BLaER1 (cell line): ENCODE results near the gene KRTAP26-1.

Experiments used
- H3K27ac ChIP-seq: shearing (Covaris generic); formaldehyde crosslinking; 2 replicates; pipeline ENCODE4 v1.8.1; 2022
- H3K27me3 ChIP-seq: shearing (Covaris generic); formaldehyde crosslinking; 2 replicates; pipeline ENCODE4 v1.8.1; 2022
- H3K36me3 ChIP-seq: shearing (Covaris generic); formaldehyde crosslinking; 2 replicates; pipeline ENCODE4 v1.8.1; 2022
- H3K4me1 ChIP-seq: shearing (Covaris generic); formaldehyde crosslinking; 2 replicates; pipeline ENCODE4 v1.8.1; 2022
- H3K4me2 ChIP-seq: shearing (Covaris generic); formaldehyde crosslinking; 2 replicates; pipeline ENCODE4 v1.8.1; 2022
- H3K4me3 ChIP-seq: shearing (Covaris generic); formaldehyde crosslinking; 2 replicates; pipeline ENCODE4 v1.8.1; 2022
- H3K9ac ChIP-seq: shearing (Covaris generic); formaldehyde crosslinking; 2 replicates; pipeline ENCODE4 v1.8.1; 2022
- H3K9me3 ChIP-seq: shearing (Covaris generic); formaldehyde crosslinking; 2 replicates; pipeline ENCODE4 v1.8.1; 2022
- H4K20me1 ChIP-seq: shearing (Covaris generic); formaldehyde crosslinking; 2 replicates; pipeline ENCODE4 v1.8.1; 2022
- Cebpa-rat ChIP-seq: shearing (Covaris generic); IDR thresholded peaks from 2 replicates; pipeline ENCODE4 v1.8.1; 2022

The KRTAP26-1 gene, protein sequence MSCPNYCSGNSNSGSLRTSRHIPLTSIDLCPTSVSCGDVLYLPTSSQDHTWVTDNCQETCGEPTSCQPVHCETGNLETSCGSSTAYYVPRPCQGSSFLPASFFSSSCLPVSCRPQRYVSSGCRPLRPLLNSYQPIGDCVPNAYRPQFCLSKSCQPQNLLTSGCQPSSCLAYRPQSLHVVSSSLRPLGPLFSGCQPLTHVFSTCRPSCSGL

DNA sequence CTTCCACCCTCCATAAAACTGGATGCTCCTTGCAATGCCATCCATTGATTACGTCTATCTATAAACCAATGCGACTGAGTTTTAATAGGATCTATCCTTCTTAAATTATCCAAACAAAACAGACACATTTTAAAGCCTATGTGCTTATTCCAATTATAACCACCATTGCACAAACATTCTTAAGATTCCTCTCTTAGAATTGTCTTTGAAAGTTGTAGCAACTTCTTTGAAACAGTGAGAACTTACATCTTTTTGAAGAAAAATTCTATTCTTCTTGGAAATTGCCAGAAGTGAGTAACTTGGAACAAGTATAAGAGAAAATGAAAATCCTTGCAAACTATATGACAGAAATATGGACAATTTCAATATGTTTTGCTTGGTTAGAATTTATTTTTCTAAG, at the start of gene KRTAP26-1:
Gene KRTAP26-1 (minus strand): TSS at position 101 of the 400 bp plus-strand sequence. CDS start 280 bp downstream, outside the sequence.
- H3K4me3 ChIP-seq: no peak within 1 kb of the TSS
- no peaks in the 10 kb centered on the region for H3K36me3 ChIP-seq
- H3K9ac ChIP-seq: no peak within 1 kb of the TSS
- no peak for TF ChIP-seq Cebpa-rat
- H3K4me2 ChIP-seq: no peak within 1 kb of the TSS
- H3K27me3 ChIP-seq: no peaks in the 10 kb centered on the region
- H4K20me1 ChIP-seq: no peaks in the 10 kb centered on the region
- H3K9me3 ChIP-seq: no peaks in the 10 kb centered on the region
- H3K4me1 ChIP-seq: no peaks in the 10 kb centered on the region
- H3K27ac ChIP-seq: no peak within 1 kb of the TSS

DNA sequence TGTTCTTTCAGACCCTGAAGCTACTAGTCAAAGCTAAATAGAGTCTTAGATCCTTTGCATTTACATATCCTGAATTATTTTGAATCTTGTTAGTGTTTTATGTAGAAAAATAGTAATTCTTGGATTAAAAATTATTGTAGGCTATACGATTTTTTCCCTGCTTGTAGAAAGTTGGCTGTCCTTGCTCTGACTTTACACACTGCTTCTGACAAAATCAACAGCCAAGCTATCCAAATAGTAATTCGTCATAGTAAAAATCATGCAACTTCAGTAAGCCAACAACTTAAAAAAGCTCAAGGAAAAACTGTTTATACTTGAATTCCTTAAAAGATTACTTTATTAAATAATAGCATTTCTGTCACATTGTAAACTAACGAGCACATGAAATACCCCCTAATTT, 35.8 kb upstream of the KRTAP26-1 start:
- no peaks in the 10 kb centered on the region for H4K20me1 ChIP-seq
- H3K4me1 ChIP-seq: no peaks in the 10 kb centered on the region
- no peaks in the 10 kb centered on the region for H3K9me3 ChIP-seq
- no peak overlapping the region for H3K4me3 ChIP-seq
- no peak overlapping the region for H3K4me2 ChIP-seq
- H3K9ac ChIP-seq: no peak overlapping the region
- no peaks in the 10 kb centered on the region for H3K36me3 ChIP-seq
- H3K27ac ChIP-seq: no peak overlapping the region
- H3K27me3 ChIP-seq: no peaks in the 10 kb centered on the region
- no peak for TF ChIP-seq Cebpa-rat

DNA sequence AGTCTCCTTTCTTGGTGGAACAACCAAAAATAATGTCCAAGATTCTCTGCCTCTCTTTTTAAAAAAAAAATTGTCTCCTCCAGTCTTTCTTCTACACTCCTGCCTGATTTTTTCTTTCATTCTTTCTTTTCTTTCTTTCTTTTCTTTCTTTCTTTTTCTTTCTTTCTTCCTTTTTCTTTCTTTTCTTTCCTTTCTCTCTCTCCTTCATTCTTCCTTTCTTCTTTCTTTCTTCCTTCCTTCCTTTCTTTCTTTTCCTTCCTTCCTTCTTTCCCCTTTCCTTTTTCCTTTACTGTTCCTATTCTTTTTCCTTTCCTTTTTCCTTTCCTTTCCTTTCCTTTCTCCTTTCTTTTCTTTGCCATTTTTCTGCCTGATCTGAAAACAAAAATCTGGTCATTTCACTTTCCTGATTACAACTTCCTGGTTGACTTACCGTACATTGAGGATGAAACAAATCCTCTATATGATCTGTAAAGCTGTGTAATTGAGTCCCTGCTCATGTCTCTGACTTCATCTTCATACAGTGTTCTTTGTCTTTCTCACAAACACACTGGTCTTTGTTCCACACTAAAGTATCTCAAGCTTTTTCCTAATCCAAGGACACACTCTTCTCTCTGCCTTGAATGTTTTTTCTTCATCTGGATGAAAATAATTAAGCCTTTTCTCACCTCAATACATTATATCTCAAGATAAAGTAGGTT, 34.3 kb upstream of the KRTAP26-1 start:
- Histone ChIP-seq H4K20me1 (no peaks in the 10 kb centered on the region), H3K27me3 (no peaks in the 10 kb centered on the region), H3K9ac (no peak overlapping the region), H3K36me3 (no peaks in the 10 kb centered on the region), H3K9me3 (no peaks in the 10 kb centered on the region), H3K4me2 (no peak overlapping the region), H3K4me3 (no peak overlapping the region), H3K27ac (no peak overlapping the region), H3K4me1 (no peaks in the 10 kb centered on the region)
- TF ChIP-seq Cebpa-rat: no peak

DNA sequence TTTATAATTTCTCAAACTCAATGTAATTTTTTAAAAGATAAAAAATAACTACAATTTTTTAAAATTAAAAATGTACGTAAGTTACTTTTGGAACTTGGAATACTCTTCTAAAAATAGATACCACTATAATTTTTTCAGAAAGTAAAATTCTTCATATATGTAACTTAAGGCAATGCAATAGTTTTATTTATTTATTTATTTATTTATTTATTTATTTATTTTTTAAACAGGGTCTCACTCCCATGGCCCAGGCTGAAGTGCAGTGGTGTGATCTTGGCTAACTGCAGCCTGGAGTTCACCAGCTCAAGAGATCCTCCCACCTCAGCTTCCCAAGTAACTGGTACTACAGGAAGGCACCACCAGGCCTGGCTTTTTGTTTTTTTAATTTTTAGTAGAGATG, 31.4 kb upstream of the KRTAP26-1 start:
- Histone ChIP-seq H3K4me3 (no peak overlapping the region), H3K9me3 (peaks cover 2% of the 10 kb centered on the region; the same call in 1 of the 2 replicates), H3K36me3 (no peaks in the 10 kb centered on the region), H3K4me2 (no peak overlapping the region), H3K9ac (no peak overlapping the region), H4K20me1 (no peaks in the 10 kb centered on the region), H3K27ac (no peak overlapping the region), H3K27me3 (no peaks in the 10 kb centered on the region), H3K4me1 (no peaks in the 10 kb centered on the region)
- no peak for TF ChIP-seq Cebpa-rat

DNA sequence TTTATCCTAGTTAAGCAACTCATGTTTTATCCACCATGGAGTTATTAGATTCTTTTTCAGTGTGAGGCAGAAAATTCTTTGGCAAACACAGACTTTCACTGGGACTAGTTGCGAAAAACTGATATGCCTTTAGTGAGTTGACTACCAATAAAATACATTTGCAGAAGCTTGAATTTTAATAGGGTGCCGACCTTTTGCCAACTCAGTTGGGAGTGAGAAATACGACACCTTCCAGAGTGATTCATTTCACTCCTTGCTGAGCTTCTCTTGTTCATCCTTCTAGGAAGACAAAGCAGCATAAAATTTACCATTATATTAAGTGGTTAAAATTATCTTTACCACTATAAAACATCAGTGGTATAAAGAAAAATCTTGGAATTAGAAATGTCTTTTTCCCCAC, 29.5 kb upstream of the KRTAP26-1 start:
- no peak overlapping the region for H3K4me2 ChIP-seq
- TF ChIP-seq Cebpa-rat: no peak
- H3K4me1 ChIP-seq: no peaks in the 10 kb centered on the region
- H3K4me3 ChIP-seq: no peak overlapping the region
- no peak overlapping the region for H3K27ac ChIP-seq
- H4K20me1 ChIP-seq: no peaks in the 10 kb centered on the region
- no peaks in the 10 kb centered on the region for H3K36me3 ChIP-seq
- H3K27me3 ChIP-seq: no peaks in the 10 kb centered on the region
- peaks cover 20% of the 10 kb centered on the region for H3K9me3 ChIP-seq
- H3K9ac ChIP-seq: no peak overlapping the region

DNA sequence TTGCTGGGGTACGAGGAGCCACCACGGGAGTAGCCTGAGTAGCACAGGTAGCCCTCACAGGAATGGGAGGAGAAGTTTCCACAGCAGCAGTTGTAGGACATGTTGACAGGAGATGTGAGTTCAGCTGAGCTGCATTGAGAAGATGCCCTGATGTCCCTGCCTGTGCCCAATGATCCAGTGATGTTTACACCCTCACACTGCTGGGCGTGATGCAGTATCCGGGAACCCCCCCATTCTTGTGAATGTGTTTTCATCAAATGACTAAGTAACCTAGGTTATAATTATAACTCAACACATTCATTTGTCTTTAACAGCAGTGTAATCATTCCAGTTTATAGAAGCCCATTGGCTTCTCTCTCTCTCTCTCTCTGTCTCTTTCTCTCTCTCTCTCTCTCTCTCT, 28.4 kb upstream of the KRTAP26-1 start, which contains the start of gene KRTAP23-1:
Gene KRTAP23-1 (minus strand): TSS at position 101 of the 400 bp plus-strand sequence. CDS start 0 bp downstream, at position 101.
- TF ChIP-seq Cebpa-rat: no peak
- Histone ChIP-seq H3K4me2 (no peak within 1 kb of the TSS), H3K4me3 (no peak within 1 kb of the TSS), H3K9ac (no peak within 1 kb of the TSS), H3K9me3 (peaks cover 23% of the 10 kb centered on the region), H3K27me3 (no peaks in the 10 kb centered on the region), H3K4me1 (no peaks in the 10 kb centered on the region), H3K27ac (no peak within 1 kb of the TSS), H3K36me3 (no peaks in the 10 kb centered on the region), H4K20me1 (no peaks in the 10 kb centered on the region)

DNA sequence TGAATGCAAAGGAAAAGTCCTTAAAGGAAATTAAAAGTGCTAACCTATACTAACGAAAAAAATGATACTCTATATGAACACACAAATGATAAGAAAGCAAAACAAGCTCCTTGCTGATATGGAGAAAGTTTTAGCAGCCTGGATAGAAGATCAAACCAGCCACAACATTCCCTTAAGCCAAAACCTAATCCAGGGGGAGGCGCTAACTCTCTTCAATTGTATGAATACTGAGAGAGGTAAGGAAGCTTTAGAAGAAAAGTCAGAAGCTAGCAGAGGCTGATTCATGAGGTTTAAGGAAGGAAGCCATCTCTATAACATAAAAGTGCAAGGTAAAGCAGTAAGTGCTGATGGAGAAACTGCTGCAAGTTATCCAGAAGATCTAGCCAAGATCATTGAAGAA, 24.9 kb upstream of the KRTAP26-1 start:
- TF ChIP-seq Cebpa-rat: no peak
- Histone ChIP-seq H3K9ac (no peak overlapping the region), H3K27me3 (no peaks in the 10 kb centered on the region), H3K36me3 (no peaks in the 10 kb centered on the region), H4K20me1 (no peaks in the 10 kb centered on the region), H3K4me3 (no peak overlapping the region), H3K27ac (no peak overlapping the region), H3K4me1 (no peaks in the 10 kb centered on the region), H3K9me3 (peaks cover 23% of the 10 kb centered on the region), H3K4me2 (no peak overlapping the region)

DNA sequence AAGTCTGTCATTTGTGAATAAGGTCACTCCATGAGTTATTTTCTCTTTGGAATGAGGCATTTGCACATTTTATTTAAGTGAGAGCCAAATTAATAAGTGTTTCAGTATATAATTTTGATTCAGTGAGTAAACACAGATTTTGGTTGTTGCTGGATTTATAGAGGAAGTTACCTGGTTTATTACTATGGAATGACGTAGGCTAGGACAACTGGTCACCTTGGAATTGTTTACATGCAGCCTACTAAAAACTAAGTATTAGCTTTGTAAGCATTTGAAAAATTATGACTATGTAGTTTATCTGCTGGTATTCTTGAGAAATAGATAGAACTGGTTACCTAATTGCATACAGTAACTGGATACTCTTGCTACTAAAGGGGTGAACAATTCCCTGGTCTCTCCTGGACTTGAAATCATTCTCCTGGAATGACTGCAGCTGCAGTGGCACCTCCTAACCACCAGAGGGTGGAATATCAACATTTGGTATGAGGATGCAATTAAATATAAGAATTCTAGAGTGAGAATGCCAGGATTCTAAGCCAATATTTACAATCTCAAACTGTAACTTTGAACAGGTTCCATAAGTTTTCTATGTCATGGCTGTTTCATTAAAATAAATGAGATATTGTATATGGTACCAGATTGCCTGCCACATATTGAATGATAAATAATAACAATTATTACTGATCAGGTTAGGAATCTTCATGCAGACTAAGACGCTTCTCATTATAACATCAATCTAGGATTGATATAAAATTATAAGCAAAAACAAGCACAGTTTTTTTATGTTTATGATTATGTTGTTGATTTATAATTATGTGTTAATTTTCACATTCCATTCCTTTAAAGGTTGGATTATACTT, 20.8 kb upstream of the KRTAP26-1 start:
- H3K9ac ChIP-seq: no peak overlapping the region
- TF ChIP-seq Cebpa-rat: no peak
- H3K4me2 ChIP-seq: no peak overlapping the region
- H4K20me1 ChIP-seq: no peaks in the 10 kb centered on the region
- no peaks in the 10 kb centered on the region for H3K36me3 ChIP-seq
- H3K27ac ChIP-seq: no peak overlapping the region
- no peak overlapping the region for H3K4me3 ChIP-seq
- peaks cover 15% of the 10 kb centered on the region for H3K9me3 ChIP-seq
- H3K4me1 ChIP-seq: no peaks in the 10 kb centered on the region
- no peaks in the 10 kb centered on the region for H3K27me3 ChIP-seq

DNA sequence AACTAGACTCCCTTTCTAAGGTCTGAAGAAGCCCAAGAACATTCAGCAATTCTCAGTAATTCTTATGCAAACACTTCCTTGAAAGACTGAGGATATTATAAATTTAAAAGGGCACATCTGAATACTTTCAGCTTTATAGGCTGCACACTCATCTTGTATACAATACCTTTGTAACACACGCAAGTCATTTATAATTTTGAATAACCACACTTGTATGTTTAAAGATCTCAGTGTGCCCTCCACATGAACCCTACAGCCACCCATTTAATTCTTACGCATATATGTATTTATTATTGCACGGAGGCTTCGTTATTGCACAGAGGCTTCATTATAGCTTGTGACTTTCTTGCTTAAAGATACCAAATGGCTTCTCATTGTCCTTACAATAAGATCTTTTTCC, 18.6 kb upstream of the KRTAP26-1 start:
- Histone ChIP-seq H3K27ac (no peak overlapping the region), H3K9ac (no peak overlapping the region), H4K20me1 (no peaks in the 10 kb centered on the region), H3K36me3 (no peaks in the 10 kb centered on the region), H3K4me1 (no peaks in the 10 kb centered on the region), H3K9me3 (no peaks in the 10 kb centered on the region), H3K27me3 (no peaks in the 10 kb centered on the region), H3K4me3 (no peak overlapping the region), H3K4me2 (no peak overlapping the region)
- no peak for TF ChIP-seq Cebpa-rat

DNA sequence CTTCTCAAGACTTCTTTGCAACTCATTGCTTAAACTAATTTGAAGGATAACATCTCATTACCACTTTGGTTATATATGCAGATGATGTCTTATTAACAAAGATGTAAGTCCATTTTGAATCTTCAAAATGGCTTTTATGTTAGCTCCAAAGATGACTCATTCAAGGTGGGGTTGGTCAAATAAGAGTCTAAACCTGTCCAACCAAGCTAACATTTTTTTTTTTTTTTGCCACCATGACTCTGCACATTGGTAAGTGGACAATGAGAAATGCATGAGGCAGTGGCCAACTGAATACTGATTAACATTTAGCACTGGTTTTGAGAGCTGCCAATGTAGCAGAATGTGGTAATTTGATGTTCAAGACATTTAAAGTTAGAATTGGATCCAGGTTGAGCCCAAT, 17.7 kb upstream of the KRTAP26-1 start:
- no peaks in the 10 kb centered on the region for H3K27me3 ChIP-seq
- H3K9ac ChIP-seq: no peak overlapping the region
- no peak overlapping the region for H3K4me2 ChIP-seq
- no peaks in the 10 kb centered on the region for H3K36me3 ChIP-seq
- no peak overlapping the region for H3K27ac ChIP-seq
- H3K9me3 ChIP-seq: no peaks in the 10 kb centered on the region
- TF ChIP-seq Cebpa-rat: no peak
- H3K4me1 ChIP-seq: no peaks in the 10 kb centered on the region
- H3K4me3 ChIP-seq: no peak overlapping the region
- H4K20me1 ChIP-seq: no peaks in the 10 kb centered on the region
